Measurements from ENCODE around the gene FOXN3. TPM values are rescaled to one million over a fixed set of nuclear protein-coding genes. Genes with fewer than 3 reads are reported as not detected.
A peak's percentile ranks its signal among the peaks of the same experiment; 100 is the strongest.

The FOXN3 gene
- total RNA-seq, 1 donor from 2014 or later = 106 TPM

DNA sequence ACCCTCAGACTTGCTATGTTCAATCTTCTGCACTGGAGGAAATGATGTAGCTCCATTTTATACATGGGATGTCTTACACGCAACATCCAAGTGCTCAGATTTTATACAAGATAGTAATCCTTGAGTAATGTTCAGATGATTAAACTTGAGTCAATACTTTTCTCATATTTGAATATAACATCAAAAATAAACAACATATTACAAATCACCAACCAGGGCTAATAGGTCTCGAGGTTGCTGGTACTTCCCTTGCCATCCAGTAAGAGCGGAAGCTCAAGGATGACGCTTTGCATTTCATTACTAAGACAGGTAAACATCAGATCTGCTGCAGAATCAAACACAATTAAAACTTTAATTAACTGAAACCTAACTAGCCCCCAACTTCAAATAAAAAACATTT, 97.3 kb downstream of the FOXN3 start:
- peaks cover 28% of the 10 kb centered on the region for H3K36me3 Mint-ChIP-seq (ENCODE audit: low read depth)
- H3K4me1 Mint-ChIP-seq = peaks cover 70% of the 10 kb centered on the region
- CTCF ChIA-PET = no interaction called here
- TF ChIP-seq, protein P1, sequence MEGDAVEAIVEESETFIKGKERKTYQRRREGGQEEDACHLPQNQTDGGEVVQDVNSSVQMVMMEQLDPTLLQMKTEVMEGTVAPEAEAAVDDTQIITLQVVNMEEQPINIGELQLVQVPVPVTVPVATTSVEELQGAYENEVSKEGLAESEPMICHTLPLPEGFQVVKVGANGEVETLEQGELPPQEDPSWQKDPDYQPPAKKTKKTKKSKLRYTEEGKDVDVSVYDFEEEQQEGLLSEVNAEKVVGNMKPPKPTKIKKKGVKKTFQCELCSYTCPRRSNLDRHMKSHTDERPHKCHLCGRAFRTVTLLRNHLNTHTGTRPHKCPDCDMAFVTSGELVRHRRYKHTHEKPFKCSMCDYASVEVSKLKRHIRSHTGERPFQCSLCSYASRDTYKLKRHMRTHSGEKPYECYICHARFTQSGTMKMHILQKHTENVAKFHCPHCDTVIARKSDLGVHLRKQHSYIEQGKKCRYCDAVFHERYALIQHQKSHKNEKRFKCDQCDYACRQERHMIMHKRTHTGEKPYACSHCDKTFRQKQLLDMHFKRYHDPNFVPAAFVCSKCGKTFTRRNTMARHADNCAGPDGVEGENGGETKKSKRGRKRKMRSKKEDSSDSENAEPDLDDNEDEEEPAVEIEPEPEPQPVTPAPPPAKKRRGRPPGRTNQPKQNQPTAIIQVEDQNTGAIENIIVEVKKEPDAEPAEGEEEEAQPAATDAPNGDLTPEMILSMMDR (IDR thresholded peaks at IDR 0.05) = no peak
- no peak overlapping the region for H3K4me3 Mint-ChIP-seq
- DNase-seq (no peak), ATAC-seq (ENCODE audit: low read depth) (no peak)
- H3K9me3 Mint-ChIP-seq = no peaks in the 10 kb centered on the region
- POLR2A ChIA-PET = no interaction called here
- H3K27me3 Mint-ChIP-seq = no peaks in the 10 kb centered on the region
- intact Hi-C loops (cut with micrococcal nuclease) = no loop called here
- no peak overlapping the region for H3K27ac Mint-ChIP-seq

DNA sequence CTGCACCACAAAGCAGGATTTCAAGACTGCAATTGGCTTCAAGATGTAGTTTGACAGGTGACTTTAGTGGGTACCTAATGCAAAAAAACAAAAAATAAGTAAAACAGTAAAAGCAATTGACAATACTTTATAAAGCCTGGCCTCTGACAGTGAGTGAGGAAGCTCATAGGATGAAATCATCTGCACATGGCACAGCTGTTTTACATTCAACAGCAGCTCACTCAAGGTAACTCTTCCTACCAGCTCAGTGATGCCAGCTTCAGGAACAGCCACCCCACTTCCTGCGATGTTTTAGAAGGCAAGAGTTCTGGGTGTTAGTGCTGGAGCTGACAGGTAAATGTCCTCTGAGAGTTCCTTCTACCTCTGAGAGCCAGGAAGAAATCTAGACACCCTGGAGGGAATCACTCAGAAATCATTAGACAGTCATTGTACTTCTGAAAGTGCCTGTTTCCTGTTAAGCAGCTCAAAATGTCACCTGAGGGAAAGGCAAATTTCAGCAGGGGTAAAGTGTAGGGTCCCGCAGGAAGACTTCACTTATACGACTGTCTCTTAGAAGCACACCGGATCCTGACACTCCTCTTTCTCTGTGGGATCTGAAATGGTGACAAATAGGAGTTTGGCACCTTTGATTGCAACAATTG, 99.9 kb downstream of the FOXN3 start:
- CTCF ChIA-PET = interaction anchor here (1.0 to 1.1 kb wide), 2 partner anchors 9 to 19 kb away, joined by 3 read pairs; no protein-coding TSS in a partner anchor
- TF ChIP-seq, protein P1 (IDR thresholded peaks at IDR 0.05) = no peak

DNA sequence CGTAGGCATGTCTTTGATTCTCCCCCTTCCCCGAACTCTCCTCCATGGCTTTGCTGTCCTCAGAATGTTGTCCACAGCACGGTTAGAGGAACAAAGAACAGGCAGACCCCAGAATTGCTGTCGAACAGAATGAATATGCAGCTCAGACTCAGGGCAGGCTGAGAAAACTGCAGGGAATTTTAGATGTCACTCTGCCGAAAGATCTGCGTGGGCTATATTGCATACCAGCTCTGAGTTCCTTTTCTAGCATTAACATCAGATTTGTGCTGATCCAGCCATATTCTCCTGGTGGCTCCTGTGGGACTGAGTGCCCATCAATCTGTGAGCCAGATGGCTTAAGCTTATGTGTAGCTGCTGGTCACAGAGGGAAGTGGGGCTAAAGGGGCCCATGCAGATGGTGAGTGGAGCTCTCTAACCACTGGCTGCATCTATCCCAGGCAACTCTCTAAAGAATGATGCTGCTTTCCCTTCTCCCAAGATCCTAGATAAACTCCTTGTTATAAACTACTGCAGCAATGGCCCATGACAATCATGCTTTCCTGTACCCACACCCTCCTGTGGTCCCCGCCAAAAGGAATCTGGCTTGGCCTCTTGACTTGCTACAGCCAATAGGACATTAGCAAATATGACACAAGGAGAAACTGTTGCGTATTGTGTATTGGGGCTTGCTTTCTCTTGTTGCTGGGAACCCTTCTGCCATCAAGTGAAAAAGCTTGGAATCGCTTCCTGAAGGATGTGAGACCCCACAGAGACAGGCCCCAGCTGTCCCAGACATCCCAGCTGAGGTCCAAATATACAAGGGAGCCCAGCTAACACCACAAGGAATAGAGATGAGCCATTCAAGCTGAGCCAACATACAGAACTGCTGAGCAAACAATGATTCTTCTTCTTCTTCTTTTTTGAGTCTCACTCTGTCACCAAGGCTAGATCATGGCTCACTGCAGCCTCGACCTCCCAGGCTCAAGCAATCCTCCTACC, 101.3 kb downstream of the FOXN3 start:
- TF ChIP-seq, protein P1 (IDR thresholded peaks at IDR 0.05) = no peak
- intact Hi-C loops (cut with micrococcal nuclease) = no loop called here
- peaks cover 53% of the 10 kb centered on the region for H3K4me1 Mint-ChIP-seq
- no peak overlapping the region for H3K27ac Mint-ChIP-seq
- no peaks in the 10 kb centered on the region for H3K9me3 Mint-ChIP-seq
- CTCF ChIA-PET = no interaction called here
- ATAC-seq (ENCODE audit: low read depth) = no peak
- no peaks in the 10 kb centered on the region for H3K27me3 Mint-ChIP-seq
- POLR2A ChIA-PET = interaction anchor here (1.2 to 1.5 kb wide), 2 partner anchors 10 to 19 kb away, joined by 3 to 5 read pairs; no protein-coding TSS in a partner anchor
- DNase-seq = no peak
- no peak overlapping the region for H3K4me3 Mint-ChIP-seq
- peaks cover 35% of the 10 kb centered on the region for H3K36me3 Mint-ChIP-seq (ENCODE audit: low read depth)

More for the DNA sequence above, 99.9 kb downstream of the FOXN3 start:
- ATAC-seq (ENCODE audit: low read depth) (peak; percentile 50), DNase-seq (no peak)
- H3K36me3 Mint-ChIP-seq (ENCODE audit: low read depth) = peaks cover 35% of the 10 kb centered on the region
- H3K4me1 Mint-ChIP-seq = peaks cover 58% of the 10 kb centered on the region
- H3K27ac Mint-ChIP-seq = no peak overlapping the region
- no peaks in the 10 kb centered on the region for H3K9me3 Mint-ChIP-seq
- no peak overlapping the region for H3K4me3 Mint-ChIP-seq
- intact Hi-C loops (cut with micrococcal nuclease) = no loop called here
- POLR2A ChIA-PET = interaction anchor here (0.7 to 1.8 kb wide), 3 partner anchors 9 to 48 kb away, joined by 3 to 10 read pairs (median 5); no protein-coding TSS in a partner anchor
- H3K27me3 Mint-ChIP-seq = no peaks in the 10 kb centered on the region

DNA sequence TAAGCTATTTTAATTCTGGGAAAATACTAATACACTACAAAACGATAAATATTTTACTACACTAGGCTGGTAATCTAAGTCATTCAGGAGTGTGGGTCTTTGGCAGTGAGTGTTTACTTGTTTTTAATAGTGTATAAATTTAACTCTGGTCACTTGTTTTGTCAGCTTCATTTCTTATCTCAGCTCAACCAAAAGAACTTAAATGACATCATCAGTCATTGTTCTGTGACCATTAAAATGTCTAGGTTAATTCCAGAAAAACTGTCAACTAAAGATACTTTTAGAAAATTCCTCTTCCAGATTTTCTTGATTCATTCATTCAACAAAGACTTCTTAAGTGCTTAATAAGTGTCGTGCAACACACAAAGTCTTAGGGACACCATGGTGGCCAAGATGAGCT, 102.8 kb downstream of the FOXN3 start:
- intact Hi-C loops (cut with micrococcal nuclease) = no loop called here
- CTCF ChIA-PET = interaction anchor here (0.9 kb wide), 1 partner anchor 22 kb away, joined by 5 read pairs; no protein-coding TSS in a partner anchor
- TF ChIP-seq, protein P1 (IDR thresholded peaks at IDR 0.05) = no peak

DNA sequence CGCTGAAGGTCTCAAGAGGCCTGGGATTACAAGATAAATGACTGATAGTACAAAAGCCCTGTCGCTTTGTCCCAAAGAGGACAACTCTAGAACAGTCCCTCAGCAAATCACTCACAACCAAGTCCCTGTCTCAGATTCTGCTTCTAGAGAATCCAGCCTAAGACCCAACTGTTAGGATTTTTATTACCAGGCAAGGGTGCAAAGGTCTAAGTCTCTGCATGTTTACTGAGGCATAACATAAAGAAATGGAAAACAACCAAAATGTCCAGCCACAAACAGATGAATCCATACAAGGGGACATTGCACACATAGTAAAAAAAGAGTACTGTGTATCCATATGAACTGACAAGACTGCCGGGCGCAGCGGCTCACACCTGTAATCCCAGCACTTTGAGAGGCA, 104.1 kb downstream of the FOXN3 start:
- no peak for DNase-seq
- POLR2A ChIA-PET = interaction anchor here (0.8 kb wide), 1 partner anchor 50 kb away, joined by 5 read pairs; no protein-coding TSS in a partner anchor
- CTCF ChIA-PET = no interaction called here

More for the DNA sequence above, 102.8 kb downstream of the FOXN3 start:
- Mint-ChIP-seq H3K9me3 (no peaks in the 10 kb centered on the region), H3K27ac (no peak overlapping the region), H3K4me1 (peaks cover 60% of the 10 kb centered on the region), H3K27me3 (no peaks in the 10 kb centered on the region), H3K4me3 (no peak overlapping the region), H3K36me3 (ENCODE audit: low read depth) (peaks cover 37% of the 10 kb centered on the region)
- POLR2A ChIA-PET = no interaction called here
- ATAC-seq (ENCODE audit: low read depth) (no peak), DNase-seq (no peak)

More for the DNA sequence above, 104.1 kb downstream of the FOXN3 start:
- intact Hi-C loops (cut with micrococcal nuclease) = no loop called here
- Mint-ChIP-seq H3K27me3 (no peaks in the 10 kb centered on the region), H3K4me1 (peaks cover 62% of the 10 kb centered on the region), H3K27ac (no peak overlapping the region), H3K4me3 (no peak overlapping the region), H3K36me3 (ENCODE audit: low read depth) (peaks cover 30% of the 10 kb centered on the region), H3K9me3 (no peaks in the 10 kb centered on the region)
- ATAC-seq (ENCODE audit: low read depth) = no peak
- TF ChIP-seq, protein P1 (IDR thresholded peaks at IDR 0.05) = no peak

Measured in activated B cell treated with CpG ODN at 0.5 μM for 24 hours (primary cell).